K562 (cell line): ENCODE data around the gene FRMD5.

Experiments used
- AFF1 ChIP-seq, 2 experiments: fragments of 450-650 bp; IDR thresholded peaks; 2 replicates each; pipeline ENCODE4 v1.6.1; 2018; ENCODE audit warnings: mild to moderate bottlenecking in 2 of 2, low read depth in 1 of 2; ENCODE audit not compliant: partially characterized antibody in 2 of 2
- CTCF ChIP-seq, 3 experiments: IDR thresholded peaks in 2 of 3; conservative IDR thresholded peaks in 1 of 3; 2 replicates each; pipeline ENCODE4 v1.5.1; 2011 to 2012; ENCODE audit warnings: low read length in 3 of 3, mild to moderate bottlenecking in 3 of 3, control low read depth in 2 of 3, improper control_type of control experiment in 1 of 3, inconsistent platforms in 1 of 3, low read depth in 1 of 3, mixed read lengths in 1 of 3, moderate library complexity in 1 of 3; ENCODE audit not compliant: insufficient read depth in 2 of 3
- DIDO1 ChIP-seq: fragments of 450-650 bp; IDR thresholded peaks from 2 replicates; pipeline ENCODE4 v1.6.1; 2016; ENCODE audit warnings: low read depth, missing biosample characterization, missing genetic modification characterization
- GABPB1 ChIP-seq: sonication (generic); formaldehyde crosslinking; IDR thresholded peaks from 2 replicates; pipeline ENCODE4 v1.8.0; 2022; ENCODE audit warnings: mild to moderate bottlenecking, missing genetic modification reagents
- MTF1 ChIP-seq: fragments of 250-450 bp; sonication (Bioruptor Pico); IDR thresholded peaks from 2 replicates; pipeline ENCODE4 v1.9.0; 2021; ENCODE audit warnings: moderate library complexity, mild to moderate bottlenecking, inconsistent platforms, borderline replicate concordance
- NFE2 ChIP-seq: IDR thresholded peaks from 2 replicates; pipeline ENCODE4 v1.6.1; 2014; ENCODE audit warnings: antibody characterized with exemption, low read depth
- NR4A1 ChIP-seq, 2 experiments: fragments of 250-450 bp in 1 of 2; fragments of 450-650 bp in 1 of 2; sonication (Bioruptor Pico) in 1 of 2; IDR thresholded peaks; 2 replicates each; pipeline versions ENCODE4 v1.4.0 to v1.6.1; 2016 to 2020; ENCODE audit warnings: mild to moderate bottlenecking in 2 of 2, missing compliant biosample characterization in 1 of 2, missing genetic modification characterization in 1 of 2, moderate library complexity in 1 of 2
- POLR2AphosphoS5 ChIP-seq: IDR thresholded peaks from 2 replicates; pipeline ENCODE4 v1.6.1; 2011; ENCODE audit warnings: mild to moderate bottlenecking, low read depth, low read length, moderate library complexity; ENCODE audit not compliant: control insufficient read depth, insufficient read depth
- RAD21 ChIP-seq, 2 experiments: fragments of 250-450 bp in 1 of 2; fragments of 450-650 bp in 1 of 2; sonication (Bioruptor Pico) in 1 of 2; formaldehyde crosslinking in 1 of 2; IDR thresholded peaks in 1 of 2; conservative IDR thresholded peaks in 1 of 2; 2 replicates each; pipeline versions ENCODE4 v1.4.0 to v1.8.0; 2020 to 2022; ENCODE audit warnings: mild to moderate bottlenecking in 2 of 2, moderate library complexity in 1 of 2
- SIRT6 ChIP-seq: IDR thresholded peaks from one replicate; pipeline ENCODE4 v1.6.1; 2012; ENCODE audit warnings: low read depth, mild to moderate bottlenecking, control low read depth, inconsistent platforms, low read length, moderate library complexity
- ZBTB8A ChIP-seq: fragments of 450-650 bp; IDR thresholded peaks from 2 replicates; pipeline ENCODE4 v1.6.1; 2018; ENCODE audit warnings: mild to moderate bottlenecking, moderate library complexity; ENCODE audit not compliant: partially characterized antibody
- ZNF280B ChIP-seq: fragments of 250-450 bp; sonication (Bioruptor Pico); IDR thresholded peaks from 2 replicates; pipeline ENCODE4 v1.5.1; 2021; ENCODE audit warnings: mild to moderate bottlenecking

GRCh38 chr15:44069489-44069888 is 125.6 kb downstream of the FRMD5 start:
- no peak for TF ChIP-seq RAD21 (CRISPR knock-in tag; conservative IDR thresholded peaks at IDR 0.05 in 1 of 2, IDR thresholded peaks at IDR 0.05 in 1 of 2)
- no peak for TF ChIP-seq MTF1 (CRISPR knock-in tag)
- no peak for TF ChIP-seq CTCF (IDR thresholded peaks at IDR 0.05 in 2 of 3, conservative IDR thresholded peaks at IDR 0.05 in 1 of 3; ENCODE audit: insufficient read depth in 2 of 3, low read depth in 1 of 3, low read length in 3 of 3)
- TF ChIP-seq NFE2, result no peak
- TF ChIP-seq GABPB1 (CRISPR knock-in tag), result no peak
- no peak for TF ChIP-seq AFF1 (IDR thresholded peaks at IDR 0.05; ENCODE audit: low read depth in 1 of 2, partially characterized antibody in 2 of 2)
- no peak for TF ChIP-seq SIRT6
- no peak for TF ChIP-seq POLR2AphosphoS5
- no peak for TF ChIP-seq DIDO1 (tag)
- TF ChIP-seq ZBTB8A, result no peak
- TF ChIP-seq ZNF280B, result no peak
- TF ChIP-seq NR4A1 (CRISPR knock-in tag; IDR thresholded peaks at IDR 0.05), result no peak
- TF ChIP-seq NR4A1 (tag; IDR thresholded peaks at IDR 0.05), result no peak
